SU-DHL-6 (cell line): ENCODE measurements around the gene CARD6.
"Not testable (repeated sequence)": the region's sequence is repeated elsewhere in the genome, so short reads cannot be mapped to it uniquely, and the experiment has no call there.

Experiments
- H2AFZ ChIP-seq: fragments of 200-600 bp; sonication (generic); 2 replicates; pipeline ENCODE4 v1.6.1; 2014; ENCODE audit warnings: low read depth, mild to moderate bottlenecking, moderate library complexity, mixed read lengths, antibody characterized with exemption, low read length; ENCODE audit not compliant: severe bottlenecking
- H3F3A ChIP-seq: fragments of 200-600 bp; shearing (Covaris generic); 2 replicates; pipeline ENCODE4 v1.6.0; 2016; ENCODE audit warnings: antibody characterized with exemption, mild to moderate bottlenecking; ENCODE audit not compliant: insufficient read depth
- H3K27ac ChIP-seq: fragments of 200-600 bp; sonication (generic); 2 replicates; pipeline ENCODE4 v1.5.1; 2016; ENCODE audit warnings: low read depth, mild to moderate bottlenecking, low read length, moderate library complexity, mixed read lengths
- H3K27me3 ChIP-seq: fragments of 200-600 bp; sonication (generic), shearing (Covaris generic); 2 replicates; pipeline ENCODE4 v1.6.0; 2014; ENCODE audit warnings: mild to moderate bottlenecking, low read length
- H3K36me3 ChIP-seq: fragments of 200-600 bp; sonication (generic); 2 replicates; pipeline ENCODE4 v1.6.1; 2014; ENCODE audit warnings: mild to moderate bottlenecking, low read length, mixed read lengths
- H3K4me2 ChIP-seq: fragments of 300-600, 200-600 bp; shearing (Covaris generic), sonication (generic); 2 replicates; pipeline ENCODE4 v1.6.0; 2014; ENCODE audit warnings: low read length, low read depth, mild to moderate bottlenecking; ENCODE audit not compliant: poor library complexity, severe bottlenecking
- H3K4me3 ChIP-seq: fragments of 200-600 bp; sonication (generic); 2 replicates; pipeline ENCODE4 v1.5.1; 2014; ENCODE audit warnings: antibody characterized with exemption, low read length, mild to moderate bottlenecking, mixed read lengths; ENCODE audit not compliant: insufficient read depth, poor library complexity, severe bottlenecking
- H3K79me2 ChIP-seq: fragments of 200-600 bp; sonication (generic); 2 replicates; pipeline ENCODE4 v1.6.1; 2014; ENCODE audit warnings: mild to moderate bottlenecking, low read length, moderate library complexity; ENCODE audit not compliant: insufficient read depth
- H3K9ac ChIP-seq: fragments of 200-600 bp; sonication (generic); 2 replicates; pipeline ENCODE4 v1.7.0; 2014; ENCODE audit warnings: mild to moderate bottlenecking, low read length
- H3K9me2 ChIP-seq: fragments of 200-600 bp; sonication (generic); replicated peaks from 2 replicates; pipeline ENCODE4 v1.6.1; 2014; ENCODE audit warnings: low read length; ENCODE audit not compliant: insufficient read depth
- H3K9me3 ChIP-seq: fragments of 200-600 bp; sonication (generic); 2 replicates; pipeline ENCODE4 v1.6.1; 2014; ENCODE audit warnings: low read length, mixed read lengths; ENCODE audit not compliant: insufficient read depth
- H4K20me1 ChIP-seq: fragments of 200-600 bp; sonication (generic); 2 replicates; pipeline ENCODE4 v1.6.1; 2014; ENCODE audit warnings: low read depth, mild to moderate bottlenecking, antibody characterized with exemption, low read length, moderate library complexity, mixed read lengths
- CTCF ChIP-seq: fragments of 200-600 bp; sonication (generic); IDR thresholded peaks from one replicate; pipeline ENCODE4 v1.5.1; 2017; ENCODE audit warnings: antibody characterized with exemption, mild to moderate bottlenecking, low read length, moderate library complexity; ENCODE audit not compliant: insufficient read depth, poor library complexity, severe bottlenecking
- EZH2phosphoT487 ChIP-seq: fragments of 200-600 bp; sonication (generic), shearing (Covaris generic); conservative IDR thresholded peaks from 2 replicates; pipeline ENCODE4 v1.6.1; 2018; ENCODE audit warnings: mild to moderate bottlenecking, antibody characterized with exemption, low read length, moderate library complexity, mixed read lengths

The CARD6 gene

DNA sequence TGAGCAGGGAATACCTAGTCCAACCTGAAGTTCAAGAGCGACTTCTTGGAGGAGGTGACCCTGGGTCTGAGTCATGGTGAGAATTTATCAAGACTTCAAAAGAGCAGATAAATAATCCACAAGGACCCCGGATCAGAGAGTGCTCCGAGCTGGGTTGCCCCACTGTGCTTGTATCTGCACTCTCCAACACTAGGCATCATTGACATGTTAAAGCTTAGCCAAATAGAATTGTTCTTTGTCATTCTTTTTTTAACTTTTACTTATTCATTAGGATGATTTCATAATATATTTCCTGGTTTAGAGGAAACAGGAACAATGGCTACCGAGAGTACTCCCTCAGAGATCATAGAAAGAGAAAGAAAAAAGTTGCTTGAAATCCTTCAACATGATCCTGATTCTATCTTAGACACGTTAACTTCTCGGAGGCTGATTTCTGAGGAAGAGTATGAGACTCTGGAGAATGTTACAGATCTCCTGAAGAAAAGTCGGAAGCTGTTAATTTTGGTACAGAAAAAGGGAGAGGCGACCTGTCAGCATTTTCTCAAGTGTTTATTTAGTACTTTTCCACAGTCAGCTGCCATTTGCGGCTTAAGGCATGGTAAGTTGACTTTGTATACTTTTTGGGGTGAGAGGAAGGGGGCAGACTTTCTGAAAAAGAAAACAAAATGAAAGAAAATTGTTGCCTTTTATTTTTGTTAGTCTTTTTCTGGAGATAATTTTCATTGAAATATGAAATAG lies at the start of gene CARD6:
Gene CARD6 (plus strand): TSS at position 300 of the 738 bp plus-strand sequence. CDS start 16 bp downstream, at position 316.
- Histone ChIP-seq H3K4me3 (no peak within 1 kb of the TSS), H3K4me2 (peak within 1 kb of the TSS; percentile 27), H3K27ac (no peak within 1 kb of the TSS), H3K9me3 (no peaks in the 10 kb centered on the region), H3F3A (no peaks in the 10 kb centered on the region), H4K20me1 (no peaks in the 10 kb centered on the region), H3K36me3 (no peaks in the 10 kb centered on the region), H3K9me2 (no peaks in the 10 kb centered on the region), H3K27me3 (no peaks in the 10 kb centered on the region), H3K9ac (no peak within 1 kb of the TSS), H3K79me2 (no peaks in the 10 kb centered on the region), H2AFZ (peak within 1 kb of the TSS; percentile 61)
- no peak for TF ChIP-seq CTCF
- no peak; the same call in 1 of the 2 replicates for TF ChIP-seq EZH2phosphoT487

- H3K9ac ChIP-seq = no peak overlapping the region
- no peaks in the 10 kb centered on the region for H3K9me3 ChIP-seq
- TF ChIP-seq CTCF (no peak), EZH2phosphoT487 (no peak)
- H3F3A ChIP-seq = peaks cover under 1% of the 10 kb centered on the region
- peaks cover 16% of the 10 kb centered on the region for H4K20me1 ChIP-seq
- no peaks in the 10 kb centered on the region for H3K9me2 ChIP-seq
- no peak overlapping the region for H2AFZ ChIP-seq
- peaks cover 100% of the 10 kb centered on the region for H3K79me2 ChIP-seq
- H3K4me3 ChIP-seq = no peak overlapping the region
- H3K4me2 ChIP-seq = peak overlapping the region; percentile 4
- no peak overlapping the region for H3K27ac ChIP-seq
- H3K36me3 ChIP-seq = 0 out of 2 replicates have a peak, but pooled peaks cover 4% of the 10 kb centered on the region
- H3K27me3 ChIP-seq = no peaks in the 10 kb centered on the region
Measured at GRCh38 chr5:40791715-40792139, 49.4 kb upstream of the CARD6 start.

DNA sequence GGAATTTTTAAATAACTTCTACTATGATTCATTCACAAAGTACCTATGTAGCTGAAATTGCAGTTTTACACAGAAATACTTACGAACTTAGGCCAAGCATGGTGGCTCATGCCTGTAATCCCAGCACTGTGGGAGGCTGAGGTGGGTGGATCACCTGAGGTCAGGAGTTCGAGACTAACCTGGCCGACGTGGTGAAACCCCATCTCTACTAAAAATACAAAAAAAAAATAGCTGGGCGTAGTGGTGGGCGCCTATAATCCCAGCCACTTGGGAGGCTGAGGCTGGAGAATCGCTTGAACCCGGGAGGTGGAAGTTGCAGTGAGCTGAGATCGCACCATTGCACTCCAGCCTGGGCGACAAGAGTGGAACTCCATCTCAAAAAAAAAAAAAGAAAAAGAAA lies 48.5 kb upstream of the CARD6 start:
- not testable (repeated sequence) for H3K9me3 ChIP-seq

GRCh38 chr5:40794340-40794739 lies 46.8 kb upstream of the CARD6 start:
- not testable (repeated sequence) for H3K4me3 ChIP-seq, H3K27ac ChIP-seq, H3K9me3 ChIP-seq, H3K36me3 ChIP-seq, H3K9me2 ChIP-seq, H3K27me3 ChIP-seq, H3K9ac ChIP-seq, H2AFZ ChIP-seq, H3K4me2 ChIP-seq
- Histone ChIP-seq H4K20me1 (peaks cover 11% of the 10 kb centered on the region), H3F3A (peaks cover 13% of the 10 kb centered on the region), H3K79me2 (peaks cover 83% of the 10 kb centered on the region)

More for the DNA sequence above, 48.5 kb upstream of the CARD6 start:
- not testable (repeated sequence) for H3K4me2 ChIP-seq, H3K9me2 ChIP-seq, H3K27ac ChIP-seq, H3F3A ChIP-seq, H3K9ac ChIP-seq, H3K36me3 ChIP-seq, H2AFZ ChIP-seq, H3K4me3 ChIP-seq, H3K27me3 ChIP-seq
- peaks cover 14% of the 10 kb centered on the region for H4K20me1 ChIP-seq
- H3K79me2 ChIP-seq = peaks cover 100% of the 10 kb centered on the region

- not testable (repeated sequence) for H3K9me3 ChIP-seq
- H3K79me2 ChIP-seq = peaks cover 78% of the 10 kb centered on the region
Measured at GRCh38 chr5:40794877-40795276, 46.3 kb upstream of the CARD6 start.

More at GRCh38 chr5:40794877-40795276, 46.3 kb upstream of the CARD6 start:
- not testable (repeated sequence) for H3K4me2 ChIP-seq, H2AFZ ChIP-seq, H3K27me3 ChIP-seq, H3K36me3 ChIP-seq, H3K9ac ChIP-seq, H3K4me3 ChIP-seq, H3K27ac ChIP-seq, H3K9me2 ChIP-seq
- Histone ChIP-seq H4K20me1 (peaks cover 11% of the 10 kb centered on the region), H3F3A (peaks cover 18% of the 10 kb centered on the region)
